GM18526 (cell line): ENCODE data around the gene SLX4.

Source experiments
- POLR2A ChIP-seq: IDR thresholded peaks from 3 replicates; pipeline ENCODE4 v1.6.1; 2011; ENCODE audit not compliant: insufficient read length; ENCODE audit errors: extremely low read depth

The SLX4 gene

GRCh38 chr16:3611146-3611975, at the start of gene SLX4:
Gene SLX4 (minus strand): TSS chr16:3611606. CDS start chr16:3608964, 2,642 bp downstream.
- TF ChIP-seq POLR2A: peak; percentile 87

GRCh38 chr16:3659251-3659650, 47.8 kb upstream of the SLX4 start:
- no peak for TF ChIP-seq POLR2A

GRCh38 chr16:3656491-3657468, 45.4 kb upstream of the SLX4 start:
- no peak for TF ChIP-seq POLR2A

- TF ChIP-seq POLR2A: no peak
These were observed 44.2 kb upstream of the SLX4 start for GRCh38 chr16:3655396-3656159.

GRCh38 chr16:3655030-3655395, 43.6 kb upstream of the SLX4 start:
- TF ChIP-seq POLR2A: no peak

GRCh38 chr16:3654249-3654991, 43.0 kb upstream of the SLX4 start, which contains the start of gene DNASE1:
Gene DNASE1 (plus strand): TSS chr16:3654691. CDS start chr16:3655374, 683 bp downstream.
- no peak for TF ChIP-seq POLR2A

GRCh38 chr16:3652373-3653195, 41.2 kb upstream of the SLX4 start:
- no peak for TF ChIP-seq POLR2A

GRCh38 chr16:3651461-3652372, 40.3 kb upstream of the SLX4 start:
- no peak for TF ChIP-seq POLR2A

GRCh38 chr16:3650631-3651265, 39.3 kb upstream of the SLX4 start:
- no peak for TF ChIP-seq POLR2A

GRCh38 chr16:3646348-3646920, 35.0 kb upstream of the SLX4 start:
- no peak for TF ChIP-seq POLR2A

- no peak for TF ChIP-seq POLR2A
These were observed 34.3 kb upstream of the SLX4 start for GRCh38 chr16:3645504-3646347.
